Natural killer cell (primary cell): ENCODE data around the gene ABHD12B. TPM values are rescaled to one million over a fixed set of nuclear protein-coding genes. Genes with fewer than 3 reads are reported as not detected.

Experiments used
- ATAC-seq, 3 donors: fragments of 150-1000 bp in 2 of 3; fragments of 200-7000 bp in 1 of 3; cut with Tn5 transposase; 1 replicate in 1 of 3; 2 replicates in 2 of 3; pipeline ENCODE4 v1.10.0; 2021; ENCODE audit warnings: mild to moderate bottlenecking in 2 of 3, moderate library complexity in 2 of 3
- DNase-seq, 2 donors: peaks; one replicate each; pipeline versions ENCODE4 v3.0.0 to v3.0.0-alpha.2; 2013 to 2021; ENCODE audit warnings: mixed read lengths in 1 of 2
- H3K27ac ChIP-seq: one replicate; pipeline ENCODE4 v1.5.1; 2013; ENCODE audit warnings: mild to moderate bottlenecking, low read length
- H3K27me3 ChIP-seq: one replicate; pipeline ENCODE4 v1.6.1; 2013; ENCODE audit warnings: low read length; ENCODE audit not compliant: control insufficient read depth, insufficient read depth
- H3K36me3 ChIP-seq: one replicate; pipeline ENCODE4 v1.6.1; 2013; ENCODE audit warnings: low read length; ENCODE audit not compliant: control insufficient read depth, insufficient read depth
- H3K4me1 ChIP-seq: one replicate; pipeline ENCODE4 v1.6.1; 2013; ENCODE audit warnings: low read length; ENCODE audit not compliant: control insufficient read depth, insufficient read depth
- H3K4me3 ChIP-seq: one replicate; pipeline ENCODE4 v1.5.1; 2013; ENCODE audit warnings: low read length
- H3K9me3 ChIP-seq: one replicate; pipeline ENCODE4 v1.6.1; 2013; ENCODE audit warnings: low read length; ENCODE audit not compliant: control insufficient read depth, insufficient read depth
- H3K27ac Mint-ChIP-seq, 2 donors: one replicate each; pipeline ENCODE4 v1.8.0; 2022; ENCODE audit warnings: mild to moderate bottlenecking in 2 of 2, mixed read lengths in 2 of 2, moderate library complexity in 1 of 2
- H3K27me3 Mint-ChIP-seq, 2 donors: one replicate each; pipeline ENCODE4 v1.8.0; 2022; ENCODE audit warnings: low read depth in 2 of 2, mixed read lengths in 2 of 2
- H3K36me3 Mint-ChIP-seq: one replicate; pipeline ENCODE4 v1.8.0; 2022; ENCODE audit warnings: mixed read lengths
- H3K4me1 Mint-ChIP-seq, 2 donors: one replicate each; pipeline ENCODE4 v1.8.0; 2022; ENCODE audit warnings: mixed read lengths in 2 of 2
- H3K4me3 Mint-ChIP-seq: one replicate; pipeline ENCODE4 v1.8.0; 2022; ENCODE audit warnings: mild to moderate bottlenecking, moderate library complexity, mixed read lengths
- H3K9me3 Mint-ChIP-seq, 2 donors: one replicate each; pipeline ENCODE4 v1.8.0; 2022; ENCODE audit warnings: mixed read lengths in 2 of 2
- WGBS: methylation state at CpG from one replicate; pipeline ENCODE4 v1.1.7; 2013; ENCODE audit warnings: missing lambda C conversion rate; ENCODE audit not compliant: insufficient coverage; 5-methylcytosine and 5-hydroxymethylcytosine counted together
- intact Hi-C: fragments of 100-400 bp; cut with micrococcal nuclease; formaldehyde crosslinking; loops from one replicate; pipeline ENCODE4 v1.14.2; 2022
- total RNA-seq, 4 donors: library from RNA; stranded (reverse); fragments of 120-200 nt in 1 of 4; gene quantifications; one replicate each; pipeline versions ENCODE4 v1.2.3 to v1.2.4, GENCODE V29; 2013 to 2022
- TF ChIP-seq, protein P1 (sequence below): fragments of 200-600 bp; IDR thresholded peaks from one replicate; pipeline ENCODE4 v1.8.0; 2022; ENCODE audit warnings: antibody characterized with exemption

The ABHD12B gene
- total RNA-seq, 3 donors from 2014 or later (not counting 1 experiment from before 2014, with no cell fraction given) = not detected

DNA sequence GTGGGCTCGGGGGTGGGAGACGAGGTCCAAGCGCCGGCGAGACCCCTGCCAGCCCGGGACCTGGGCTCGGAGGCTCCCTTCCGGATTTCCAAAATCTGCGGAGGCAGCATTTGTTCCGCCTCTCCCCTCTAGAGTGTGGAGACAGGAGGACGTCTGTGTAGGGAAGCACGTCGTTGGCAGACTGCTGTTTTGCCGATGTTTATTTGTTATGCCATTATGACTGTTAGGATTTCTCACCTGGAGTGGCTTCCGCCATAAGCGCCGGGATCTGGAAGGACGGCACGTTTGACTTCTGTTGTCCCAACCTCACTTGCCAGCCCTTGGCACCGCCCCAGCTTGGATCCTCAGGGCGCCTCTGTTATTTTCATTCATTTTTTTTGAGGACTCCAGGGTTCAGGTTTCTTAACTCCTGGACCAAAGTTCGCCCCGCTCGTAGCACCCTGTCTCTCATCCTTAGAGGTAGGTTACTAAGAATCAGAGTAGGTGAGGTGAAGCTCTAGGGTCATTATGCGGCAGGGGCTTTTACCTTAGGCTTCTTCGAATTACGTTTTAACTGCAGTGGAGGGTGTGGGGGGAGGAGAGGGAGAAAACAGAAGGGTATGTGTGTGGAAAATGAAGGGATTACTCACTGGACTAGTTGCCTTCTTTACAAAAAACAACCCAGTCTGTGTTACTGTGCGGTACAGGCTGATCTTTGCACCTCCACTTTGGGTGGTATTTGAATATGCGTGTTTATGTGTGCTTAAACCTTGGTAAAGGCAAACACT lies 73.0 kb downstream of the ABHD12B start:
- Histone ChIP-seq H3K27me3 (peaks cover 16% of the 10 kb centered on the region), H3K9me3 (no peaks in the 10 kb centered on the region), H3K27ac (no peak overlapping the region), H3K4me1 (peaks cover 18% of the 10 kb centered on the region), H3K4me3 (peak overlapping the region; percentile 45), H3K36me3 (no peaks in the 10 kb centered on the region)
- Mint-ChIP-seq H3K27me3 (peaks cover 30 to 39% of the 10 kb centered on the region in 2 donors), H3K27ac (no peak overlapping the region), H3K4me3 (peak overlapping the region; percentile 89), H3K9me3 (no peaks in the 10 kb centered on the region), H3K36me3 (no peaks in the 10 kb centered on the region), H3K4me1 (peaks cover 6 to 14% of the 10 kb centered on the region in 2 donors)
- DNase-seq (peak in 1 of 2 donors; percentile 10), ATAC-seq (peak in 1 of 3 donors; percentile 12)
- 7% methylated on average over 27 of the region's 29 CpGs for WGBS
- TF ChIP-seq, protein P1, sequence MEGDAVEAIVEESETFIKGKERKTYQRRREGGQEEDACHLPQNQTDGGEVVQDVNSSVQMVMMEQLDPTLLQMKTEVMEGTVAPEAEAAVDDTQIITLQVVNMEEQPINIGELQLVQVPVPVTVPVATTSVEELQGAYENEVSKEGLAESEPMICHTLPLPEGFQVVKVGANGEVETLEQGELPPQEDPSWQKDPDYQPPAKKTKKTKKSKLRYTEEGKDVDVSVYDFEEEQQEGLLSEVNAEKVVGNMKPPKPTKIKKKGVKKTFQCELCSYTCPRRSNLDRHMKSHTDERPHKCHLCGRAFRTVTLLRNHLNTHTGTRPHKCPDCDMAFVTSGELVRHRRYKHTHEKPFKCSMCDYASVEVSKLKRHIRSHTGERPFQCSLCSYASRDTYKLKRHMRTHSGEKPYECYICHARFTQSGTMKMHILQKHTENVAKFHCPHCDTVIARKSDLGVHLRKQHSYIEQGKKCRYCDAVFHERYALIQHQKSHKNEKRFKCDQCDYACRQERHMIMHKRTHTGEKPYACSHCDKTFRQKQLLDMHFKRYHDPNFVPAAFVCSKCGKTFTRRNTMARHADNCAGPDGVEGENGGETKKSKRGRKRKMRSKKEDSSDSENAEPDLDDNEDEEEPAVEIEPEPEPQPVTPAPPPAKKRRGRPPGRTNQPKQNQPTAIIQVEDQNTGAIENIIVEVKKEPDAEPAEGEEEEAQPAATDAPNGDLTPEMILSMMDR = no peak
- intact Hi-C loops = no loop called here

DNA sequence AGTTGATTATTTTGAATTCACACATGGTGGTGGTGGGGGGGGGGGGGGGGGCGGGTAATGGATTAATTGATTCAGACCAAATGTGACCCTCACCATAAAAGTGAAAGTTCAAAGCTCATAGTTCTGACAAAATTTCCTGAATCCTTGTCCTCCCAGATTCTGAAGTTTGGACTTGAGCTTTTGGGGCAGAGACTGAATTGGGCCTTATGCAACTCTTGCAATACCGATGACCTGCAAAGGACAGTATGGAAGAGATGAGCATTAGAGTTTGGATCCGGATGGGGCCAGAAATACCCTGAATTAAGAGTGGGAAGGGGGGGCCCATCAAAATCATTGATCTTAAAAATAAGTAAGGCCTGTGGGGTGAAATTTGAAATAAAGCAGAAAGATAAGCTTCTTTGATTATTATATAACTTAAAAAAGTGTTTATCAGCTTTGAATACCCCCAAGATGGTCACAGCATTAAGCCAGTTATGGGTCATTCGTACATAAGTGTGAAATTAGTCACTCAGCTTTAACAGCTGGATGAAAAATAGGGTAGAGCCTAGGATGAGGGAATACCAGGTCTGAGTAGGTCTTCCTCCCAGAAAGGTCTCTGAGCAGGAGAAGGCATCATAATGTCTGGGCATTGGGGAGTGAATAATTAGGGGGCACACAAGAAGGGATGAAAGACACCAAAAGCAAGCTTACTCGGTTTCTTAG lies 74.5 kb downstream of the ABHD12B start:
- H3K36me3 ChIP-seq = no peaks in the 10 kb centered on the region
- 100% methylated on average over 4 of the region's 5 CpGs for WGBS
- no peak overlapping the region for H3K27ac ChIP-seq
- H3K27me3 Mint-ChIP-seq = peaks cover 16 to 28% of the 10 kb centered on the region in 2 donors
- no peak overlapping the region for H3K4me3 Mint-ChIP-seq
- no peak for ATAC-seq
- H3K9me3 ChIP-seq = no peaks in the 10 kb centered on the region
- intact Hi-C loops = no loop called here
- TF ChIP-seq, protein P1 = no peak
- peaks cover 6 to 14% of the 10 kb centered on the region in 2 donors for H3K4me1 Mint-ChIP-seq
- DNase-seq = no peak
- H3K27me3 ChIP-seq = peaks cover 16% of the 10 kb centered on the region
- peaks cover 18% of the 10 kb centered on the region for H3K4me1 ChIP-seq
- H3K36me3 Mint-ChIP-seq = no peaks in the 10 kb centered on the region
- H3K9me3 Mint-ChIP-seq = no peaks in the 10 kb centered on the region
- H3K4me3 ChIP-seq = no peak overlapping the region
- H3K27ac Mint-ChIP-seq = no peak overlapping the region

DNA sequence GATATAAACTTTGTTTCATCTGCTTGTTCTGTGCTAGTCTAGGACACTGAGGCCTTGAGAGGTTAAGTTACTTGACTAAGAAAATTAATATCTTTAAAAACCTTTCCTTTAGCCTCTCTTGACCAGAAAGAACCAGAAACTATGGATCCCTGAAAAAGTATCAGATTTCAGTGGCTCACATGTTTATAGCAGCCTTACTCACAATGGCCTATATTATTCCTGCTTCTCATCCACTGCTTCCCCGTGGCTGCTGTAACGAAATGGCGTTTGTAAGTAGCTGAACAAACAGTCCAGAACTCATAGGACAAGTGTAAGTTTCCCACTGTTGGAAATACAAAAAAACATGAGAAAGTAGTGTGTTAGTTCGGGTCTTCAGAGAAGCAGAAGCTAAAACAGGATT lies 75.6 kb downstream of the ABHD12B start:
- Histone ChIP-seq H3K4me1 (peaks cover 18% of the 10 kb centered on the region), H3K27me3 (peaks cover 15% of the 10 kb centered on the region), H3K36me3 (no peaks in the 10 kb centered on the region), H3K27ac (no peak overlapping the region), H3K9me3 (no peaks in the 10 kb centered on the region), H3K4me3 (no peak overlapping the region)
- Mint-ChIP-seq H3K36me3 (no peaks in the 10 kb centered on the region), H3K4me3 (no peak overlapping the region), H3K27me3 (peaks cover 7 to 21% of the 10 kb centered on the region in 2 donors), H3K27ac (no peak overlapping the region), H3K9me3 (no peaks in the 10 kb centered on the region), H3K4me1 (peaks cover 6 to 14% of the 10 kb centered on the region in 2 donors)
- DNase-seq (no peak), ATAC-seq (no peak)
- TF ChIP-seq, protein P1 = no peak
- 81% methylated on average over 4 of the region's 4 CpGs for WGBS
- intact Hi-C loops = no loop called here
